ENCODE data around the gene MAP3K4. TPM values are rescaled to one million over a fixed set of nuclear protein-coding genes. Genes with fewer than 3 reads are reported as not detected.

The MAP3K4 gene
- total RNA-seq, 1 experiment from 2014 or later, result 27.9 TPM

GRCh38 chr6:161082215-161082614 lies 90.6 kb downstream of the MAP3K4 start:
- no TSS peak for BruUV-seq (replicated peaks)
- ChIA-PET CTCF (no interaction called here), POLR2A (ENCODE audit: unreplicated experiment) (no interaction called here)
- ATAC-seq (no peak), DNase-seq (no peak)
- no peaks in the 10 kb centered on the region for H3K9me3 ChIP-seq (ENCODE audit: low read length)
- H3K9me2 ChIP-seq (replicated peaks; ENCODE audit: low read length), result no peaks in the 10 kb centered on the region
- H3K27me3 ChIP-seq (ENCODE audit: low read length), result no peaks in the 10 kb centered on the region
- no peak overlapping the region for H2AFZ ChIP-seq (ENCODE audit: low read length)
- TF ChIP-seq EZH2 (IDR thresholded peaks at IDR 0.05; ENCODE audit: low read length, unreplicated experiment), result no peak
- TF ChIP-seq CTCF (conservative IDR thresholded peaks at IDR 0.05; ENCODE audit: low read depth, low read length), result no peak
- TF ChIP-seq EZH2phosphoT487 (IDR thresholded peaks at IDR 0.05; ENCODE audit: borderline replicate concordance, low read length), result no peak
- H3K79me2 ChIP-seq (ENCODE audit: low read length), result no peaks in the 10 kb centered on the region
- H3K9ac ChIP-seq (ENCODE audit: low read length), result no peak overlapping the region
- no peaks in the 10 kb centered on the region for H3F3A ChIP-seq (ENCODE audit: low read length, unreplicated experiment)
- H3K36me3 ChIP-seq (ENCODE audit: low read depth, low read length), result peaks cover 46% of the 10 kb centered on the region
- no peak overlapping the region for H3K4me3 ChIP-seq (ENCODE audit: low read length)
- no peak overlapping the region for H3K27ac ChIP-seq (ENCODE audit: low read length)
- peaks cover 11% of the 10 kb centered on the region for H3K4me1 ChIP-seq (ENCODE audit: insufficient read depth, low read length)
- no peaks in the 10 kb centered on the region for H4K20me1 ChIP-seq (ENCODE audit: low read length)
- H3K4me2 ChIP-seq (ENCODE audit: low read length), result no peak overlapping the region
- intact Hi-C loops (cut with micrococcal nuclease), result no loop called here

- ChIA-PET POLR2A (ENCODE audit: unreplicated experiment) (interaction anchor here (0.7 kb wide), 1 partner anchor 189 kb away, joined by 3 read pairs; the partner anchor contains the start of gene AGPAT4), CTCF (no interaction called here)
- TF ChIP-seq CTCF (conservative IDR thresholded peaks at IDR 0.05; ENCODE audit: low read depth, low read length), result no peak
- TF ChIP-seq EZH2phosphoT487 (IDR thresholded peaks at IDR 0.05; ENCODE audit: borderline replicate concordance, low read length), result no peak
- no peak for DNase-seq
- no peak overlapping the region for H3K4me2 ChIP-seq (ENCODE audit: low read length)
- H3K27ac ChIP-seq (ENCODE audit: low read length), result no peak overlapping the region
- H2AFZ ChIP-seq (ENCODE audit: low read length), result no peak overlapping the region
- H3K9me3 ChIP-seq (ENCODE audit: low read length), result no peaks in the 10 kb centered on the region
- H3K4me3 ChIP-seq (ENCODE audit: low read length), result no peak overlapping the region
- no peak overlapping the region for H3K9ac ChIP-seq (ENCODE audit: low read length)
- no peaks in the 10 kb centered on the region for H3K9me2 ChIP-seq (replicated peaks; ENCODE audit: low read length)
- no peaks in the 10 kb centered on the region for H3K79me2 ChIP-seq (ENCODE audit: low read length)
- intact Hi-C loops (cut with micrococcal nuclease), result no loop called here
- no TSS peak for BruUV-seq (replicated peaks)
- peaks cover 2% of the 10 kb centered on the region for H3K4me1 ChIP-seq (ENCODE audit: insufficient read depth, low read length)
- H3F3A ChIP-seq (ENCODE audit: low read length, unreplicated experiment), result no peaks in the 10 kb centered on the region
- H4K20me1 ChIP-seq (ENCODE audit: low read length), result no peaks in the 10 kb centered on the region
- ATAC-seq, result no peak
- H3K36me3 ChIP-seq (ENCODE audit: low read depth, low read length), result peaks cover 61% of the 10 kb centered on the region
- no peaks in the 10 kb centered on the region for H3K27me3 ChIP-seq (ENCODE audit: low read length)
Measured at GRCh38 chr6:161085246-161085645, 93.7 kb downstream of the MAP3K4 start.

- TF ChIP-seq CTCF (conservative IDR thresholded peaks at IDR 0.05; ENCODE audit: low read depth, low read length), result no peak
- no peak for TF ChIP-seq EZH2phosphoT487 (IDR thresholded peaks at IDR 0.05; ENCODE audit: borderline replicate concordance, low read length)
- no peak for TF ChIP-seq EZH2 (IDR thresholded peaks at IDR 0.05; ENCODE audit: low read length, unreplicated experiment)
Measured at GRCh38 chr6:161088676-161089328, 97.2 kb downstream of the MAP3K4 start.

More at GRCh38 chr6:161088676-161089328, 97.2 kb downstream of the MAP3K4 start:
- H3K27ac ChIP-seq (ENCODE audit: low read length), result no peak overlapping the region
- ATAC-seq, result no peak
- ChIA-PET CTCF (no interaction called here), POLR2A (ENCODE audit: unreplicated experiment) (no interaction called here)
- H4K20me1 ChIP-seq (ENCODE audit: low read length), result no peaks in the 10 kb centered on the region
- no peaks in the 10 kb centered on the region for H3K9me2 ChIP-seq (replicated peaks; ENCODE audit: low read length)
- H3K9ac ChIP-seq (ENCODE audit: low read length), result no peak overlapping the region
- H3K79me2 ChIP-seq (ENCODE audit: low read length), result no peaks in the 10 kb centered on the region
- peaks cover 43% of the 10 kb centered on the region for H3K36me3 ChIP-seq (ENCODE audit: low read depth, low read length)
- intact Hi-C loops (cut with micrococcal nuclease), result no loop called here
- H3K27me3 ChIP-seq (ENCODE audit: low read length), result no peaks in the 10 kb centered on the region
- no peak overlapping the region for H3K4me2 ChIP-seq (ENCODE audit: low read length)
- no TSS peak for BruUV-seq (replicated peaks)
- H3F3A ChIP-seq (ENCODE audit: low read length, unreplicated experiment), result no peaks in the 10 kb centered on the region
- no peak overlapping the region for H3K4me3 ChIP-seq (ENCODE audit: low read length)
- H2AFZ ChIP-seq (ENCODE audit: low read length), result no peak overlapping the region
- H3K4me1 ChIP-seq (ENCODE audit: insufficient read depth, low read length), result peaks cover 7% of the 10 kb centered on the region; the same call in 1 of the 2 replicates
- H3K9me3 ChIP-seq (ENCODE audit: low read length), result no peaks in the 10 kb centered on the region
- DNase-seq, result no peak
